Right atrium auricular region (tissue), 2 donors: Measurements from ENCODE around the gene LIX1L. TPM values are rescaled to one million over a fixed set of nuclear protein-coding genes. Genes with fewer than 3 reads are reported as not detected.
A peak's percentile ranks its signal among the peaks of the same experiment; 100 is the strongest.

Source experiments
- DNase-seq: peaks from one replicate; pipeline ENCODE4 v3.0.0-alpha.2; 2019; ENCODE audit warnings: low spot score
- H3K27ac ChIP-seq, 2 donors: fragments of 200-600 bp; sonication (generic); 1 replicate in 1 of 2; 2 replicates in 1 of 2; pipeline ENCODE4 v1.5.1; 2016 to 2019
- H3K27me3 ChIP-seq, 2 donors: fragments of 200-600 bp; sonication (generic); one replicate each; pipeline versions ENCODE4 v1.5.1 to v1.6.0; 2017 to 2019
- H3K36me3 ChIP-seq: fragments of 200-600 bp; sonication (generic); one replicate; pipeline ENCODE4 v1.5.1; 2016
- H3K4me1 ChIP-seq, 2 donors: fragments of 200-600 bp; sonication (generic); one replicate each; pipeline versions ENCODE4 v1.5.1 to v1.6.0; 2017 to 2019
- H3K4me3 ChIP-seq, 2 donors: fragments of 200-600 bp; sonication (generic); 1 replicate in 1 of 2; 2 replicates in 1 of 2; pipeline ENCODE4 v1.5.1; 2017 to 2019; ENCODE audit warnings: mild to moderate bottlenecking in 1 of 2, moderate library complexity in 1 of 2
- H3K9me3 ChIP-seq, 2 donors: fragments of 200-600 bp; sonication (generic); one replicate each; pipeline ENCODE4 v1.5.1; 2019
- CTCF ChIP-seq, 2 donors: fragments of 200-600 bp; sonication (generic); IDR thresholded peaks; one replicate each; pipeline ENCODE4 v1.5.1; 2019; ENCODE audit warnings: antibody characterized with exemption in 2 of 2
- total RNA-seq, 2 donors: library from RNA; depleted of rRNA; stranded (reverse); fragments of >200 nt; gene quantifications; one replicate each; pipeline ENCODE4 v1.1.0, GENCODE V29; 2016

The LIX1L gene
- total RNA-seq, 2 donors from 2014 or later, result 26.6 to 36.6 TPM

GRCh38 chr1:145996433-145997015 is 38.7 kb upstream of the LIX1L start, which contains the start of gene TXNIP:
Gene TXNIP, minus strand, starts transcription at chr1:145996579. Its CDS starts 313 bp downstream, at chr1:145996266.
- peaks cover 45% of the 10 kb centered on the region for H3K36me3 ChIP-seq
- no peaks in the 10 kb centered on the region for H3K27me3 ChIP-seq
- no peak for TF ChIP-seq CTCF (IDR thresholded peaks at IDR 0.05)
- H3K9me3 ChIP-seq, result no peaks in the 10 kb centered on the region
- peak within 1 kb of the TSS; percentile 98 for H3K27ac ChIP-seq
- H3K4me3 ChIP-seq, result peak within 1 kb of the TSS; percentile 74 to 92
- peak; percentile 100 for DNase-seq
- H3K4me1 ChIP-seq, result peaks cover 0 to 49% of the 10 kb centered on the region in 2 donors

DNA sequence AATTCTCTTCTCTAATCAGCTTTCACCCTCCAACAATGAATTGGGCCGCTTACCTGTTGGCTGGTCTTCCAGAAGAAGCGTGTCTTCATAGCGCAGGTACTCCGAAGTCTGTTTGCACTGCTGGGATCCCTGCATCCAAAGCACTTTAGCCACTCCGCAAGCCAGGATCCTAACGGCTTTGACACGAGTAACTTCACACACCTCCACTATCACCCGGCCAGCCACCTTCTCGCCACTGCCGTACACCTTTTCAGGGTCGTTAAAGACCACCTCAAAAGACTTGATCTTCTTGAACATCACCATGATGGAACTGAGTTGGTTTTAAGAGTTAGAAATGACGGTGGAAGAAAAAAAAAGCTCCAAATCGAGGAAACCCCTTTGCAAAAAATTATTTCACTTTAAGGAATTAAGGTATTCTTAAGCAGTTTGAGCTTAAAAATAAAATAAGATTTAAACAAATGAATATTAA is 38.2 kb upstream of the LIX1L start:
- Histone ChIP-seq H3K4me3 (peak overlapping the region; percentile 74 to 92), H3K27me3 (no peaks in the 10 kb centered on the region), H3K4me1 (peaks cover 0 to 51% of the 10 kb centered on the region in 2 donors), H3K9me3 (no peaks in the 10 kb centered on the region), H3K36me3 (peaks cover 45% of the 10 kb centered on the region), H3K27ac (peak overlapping the region; percentile 98)
- no peak for TF ChIP-seq CTCF (IDR thresholded peaks at IDR 0.05)
- DNase-seq, result no peak

DNA sequence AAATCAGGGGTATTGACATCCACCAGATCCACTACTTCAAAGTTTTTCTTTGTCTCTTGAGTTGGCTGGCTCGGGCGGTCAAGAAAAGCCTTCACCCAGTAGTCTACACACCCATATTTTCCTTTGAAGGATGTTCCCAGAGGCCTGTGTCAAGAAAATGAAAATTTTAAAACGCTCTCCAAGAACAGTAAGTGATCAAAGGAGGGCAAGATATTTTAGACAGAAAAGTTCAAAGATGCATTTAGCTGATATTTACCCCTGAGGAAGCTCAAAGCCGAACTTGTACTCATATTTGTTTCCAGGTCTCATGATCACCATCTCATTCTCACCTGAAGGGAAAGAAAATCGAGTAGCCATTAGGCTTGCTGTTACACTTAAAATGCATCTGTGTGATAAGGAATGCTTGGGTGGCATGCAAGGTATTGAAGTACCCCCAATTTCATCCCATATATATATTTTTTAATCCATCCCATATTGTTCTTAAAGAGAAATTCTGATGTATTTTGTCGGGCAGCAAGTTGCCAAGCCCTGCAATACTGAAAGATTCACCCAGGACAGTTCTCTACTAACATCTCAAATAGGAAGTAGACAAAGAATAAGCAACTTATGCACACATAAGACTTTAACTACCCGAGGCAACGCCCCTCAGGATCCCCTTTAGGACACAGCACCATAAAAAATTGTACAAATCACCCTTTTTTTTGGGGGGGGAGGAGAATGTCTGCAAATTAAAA is 37.5 kb upstream of the LIX1L start:
- Histone ChIP-seq H3K4me3 (peak overlapping the region; percentile 74 to 92), H3K4me1 (peaks cover 0 to 57% of the 10 kb centered on the region in 2 donors), H3K27me3 (no peaks in the 10 kb centered on the region), H3K27ac (peak overlapping the region; percentile 98), H3K9me3 (no peaks in the 10 kb centered on the region), H3K36me3 (peaks cover 45% of the 10 kb centered on the region)
- no peak for TF ChIP-seq CTCF (IDR thresholded peaks at IDR 0.05)
- no peak for DNase-seq

DNA sequence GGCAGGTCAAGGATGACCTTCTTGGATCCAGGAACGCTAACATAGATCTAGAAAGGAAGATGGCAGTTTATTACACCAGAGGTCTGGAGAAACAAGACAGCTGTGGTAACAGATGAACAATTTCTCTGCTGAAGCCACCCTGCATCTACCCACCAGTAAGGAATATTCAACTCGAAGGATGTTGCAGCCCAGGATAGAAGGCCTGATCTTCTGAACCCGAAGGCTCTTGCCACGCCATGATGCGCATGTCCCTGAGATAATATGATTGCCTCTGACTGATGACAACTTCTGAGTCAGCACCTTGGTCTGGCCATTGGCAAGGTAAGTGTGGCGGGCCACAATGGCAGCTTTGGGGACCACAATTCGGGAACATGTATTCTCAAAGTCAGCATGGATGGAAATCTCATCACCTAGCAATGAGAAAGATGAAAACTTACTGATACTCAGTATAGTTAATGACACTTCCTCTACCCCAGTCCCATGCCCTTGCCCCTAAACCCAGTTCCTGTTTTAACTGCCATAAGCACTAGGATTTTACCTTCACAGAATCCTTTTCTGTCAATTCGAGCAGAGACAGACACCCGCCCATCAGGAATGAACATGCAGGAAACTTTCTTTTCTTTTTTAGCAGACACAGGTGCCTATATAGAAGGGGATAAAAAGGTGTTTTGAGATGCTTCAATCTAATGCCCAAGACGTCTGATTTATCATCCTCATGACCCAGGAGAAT is 36.7 kb upstream of the LIX1L start:
- H3K4me3 ChIP-seq, result peak overlapping the region; percentile 74 to 92
- TF ChIP-seq CTCF (IDR thresholded peaks at IDR 0.05), result no peak
- no peak for DNase-seq
- peaks cover 0 to 52% of the 10 kb centered on the region in 2 donors for H3K4me1 ChIP-seq
- peak overlapping the region; percentile 98 for H3K27ac ChIP-seq
- no peaks in the 10 kb centered on the region for H3K27me3 ChIP-seq
- H3K36me3 ChIP-seq, result peaks cover 45% of the 10 kb centered on the region
- H3K9me3 ChIP-seq, result no peaks in the 10 kb centered on the region

GRCh38 chr1:145993618-145994390 is 36.0 kb upstream of the LIX1L start:
- H3K27ac ChIP-seq, result peak overlapping the region; percentile 98
- peaks cover 45% of the 10 kb centered on the region for H3K36me3 ChIP-seq
- no peaks in the 10 kb centered on the region for H3K27me3 ChIP-seq
- H3K4me1 ChIP-seq, result peaks cover 0 to 45% of the 10 kb centered on the region in 2 donors
- peak overlapping the region; percentile 74 to 92 for H3K4me3 ChIP-seq
- DNase-seq, result no peak
- H3K9me3 ChIP-seq, result no peaks in the 10 kb centered on the region
- no peak for TF ChIP-seq CTCF (IDR thresholded peaks at IDR 0.05)
